Right lobe of liver (tissue), 4 donors: ENCODE data around the gene PARM1.

Source experiments
- POLR2A ChIP-seq: fragments of 450-650 bp; IDR thresholded peaks from one replicate; pipeline ENCODE4 v1.6.1; 2017; ENCODE audit warnings: antibody characterized with exemption, mild to moderate bottlenecking
- TF ChIP-seq, protein P1 (sequence below), 4 donors: fragments of 200-600 bp in 3 of 4; fragments of 450-650 bp in 1 of 4; IDR thresholded peaks; one replicate each; pipeline versions ENCODE4 v1.5.1 to v1.8.0; 2016 to 2022; ENCODE audit warnings: antibody characterized with exemption in 4 of 4, mild to moderate bottlenecking in 2 of 4
- donor health status: DM: no; HTN: no; CAD: no.
- donor health status: DM: no; HTN: no; CAD: no.
- donor health status: DM: no; HTN: yes; CAD: no.

DNA sequence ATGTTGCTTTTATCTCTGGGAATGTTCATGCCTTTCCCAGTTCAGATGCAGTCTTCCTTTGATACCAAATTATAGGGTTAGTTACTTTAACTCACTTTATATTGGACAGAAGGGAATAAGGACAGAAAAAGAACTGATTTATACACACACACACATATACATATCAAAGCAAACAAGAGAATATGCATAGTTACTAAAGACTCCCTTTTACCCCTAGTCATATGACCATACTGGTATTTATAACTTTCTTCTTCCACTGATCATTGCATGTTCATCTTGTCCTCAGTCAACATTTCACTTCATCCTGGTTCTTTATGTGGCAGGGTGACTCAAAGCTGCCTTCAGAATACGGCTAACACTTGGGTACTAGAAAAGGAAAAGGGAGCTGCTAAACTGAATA is 120.4 kb downstream of the PARM1 start:
- TF ChIP-seq, protein P1, sequence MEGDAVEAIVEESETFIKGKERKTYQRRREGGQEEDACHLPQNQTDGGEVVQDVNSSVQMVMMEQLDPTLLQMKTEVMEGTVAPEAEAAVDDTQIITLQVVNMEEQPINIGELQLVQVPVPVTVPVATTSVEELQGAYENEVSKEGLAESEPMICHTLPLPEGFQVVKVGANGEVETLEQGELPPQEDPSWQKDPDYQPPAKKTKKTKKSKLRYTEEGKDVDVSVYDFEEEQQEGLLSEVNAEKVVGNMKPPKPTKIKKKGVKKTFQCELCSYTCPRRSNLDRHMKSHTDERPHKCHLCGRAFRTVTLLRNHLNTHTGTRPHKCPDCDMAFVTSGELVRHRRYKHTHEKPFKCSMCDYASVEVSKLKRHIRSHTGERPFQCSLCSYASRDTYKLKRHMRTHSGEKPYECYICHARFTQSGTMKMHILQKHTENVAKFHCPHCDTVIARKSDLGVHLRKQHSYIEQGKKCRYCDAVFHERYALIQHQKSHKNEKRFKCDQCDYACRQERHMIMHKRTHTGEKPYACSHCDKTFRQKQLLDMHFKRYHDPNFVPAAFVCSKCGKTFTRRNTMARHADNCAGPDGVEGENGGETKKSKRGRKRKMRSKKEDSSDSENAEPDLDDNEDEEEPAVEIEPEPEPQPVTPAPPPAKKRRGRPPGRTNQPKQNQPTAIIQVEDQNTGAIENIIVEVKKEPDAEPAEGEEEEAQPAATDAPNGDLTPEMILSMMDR (IDR thresholded peaks at IDR 0.05), result no peak
- no peak for TF ChIP-seq POLR2A
